ENCODE data around the gene ZNF433. TPM values are rescaled to one million over a fixed set of nuclear protein-coding genes. Genes with fewer than 3 reads are reported as not detected.
A peak's percentile ranks its signal among the peaks of the same experiment; 100 is the strongest.
"Not testable (repeated sequence)": the region's sequence is repeated elsewhere in the genome, so short reads cannot be mapped to it uniquely, and the experiment has no call there.

The ZNF433 gene
- under 1 TPM; 0.27 to 0.33 TPM for total RNA-seq

DNA sequence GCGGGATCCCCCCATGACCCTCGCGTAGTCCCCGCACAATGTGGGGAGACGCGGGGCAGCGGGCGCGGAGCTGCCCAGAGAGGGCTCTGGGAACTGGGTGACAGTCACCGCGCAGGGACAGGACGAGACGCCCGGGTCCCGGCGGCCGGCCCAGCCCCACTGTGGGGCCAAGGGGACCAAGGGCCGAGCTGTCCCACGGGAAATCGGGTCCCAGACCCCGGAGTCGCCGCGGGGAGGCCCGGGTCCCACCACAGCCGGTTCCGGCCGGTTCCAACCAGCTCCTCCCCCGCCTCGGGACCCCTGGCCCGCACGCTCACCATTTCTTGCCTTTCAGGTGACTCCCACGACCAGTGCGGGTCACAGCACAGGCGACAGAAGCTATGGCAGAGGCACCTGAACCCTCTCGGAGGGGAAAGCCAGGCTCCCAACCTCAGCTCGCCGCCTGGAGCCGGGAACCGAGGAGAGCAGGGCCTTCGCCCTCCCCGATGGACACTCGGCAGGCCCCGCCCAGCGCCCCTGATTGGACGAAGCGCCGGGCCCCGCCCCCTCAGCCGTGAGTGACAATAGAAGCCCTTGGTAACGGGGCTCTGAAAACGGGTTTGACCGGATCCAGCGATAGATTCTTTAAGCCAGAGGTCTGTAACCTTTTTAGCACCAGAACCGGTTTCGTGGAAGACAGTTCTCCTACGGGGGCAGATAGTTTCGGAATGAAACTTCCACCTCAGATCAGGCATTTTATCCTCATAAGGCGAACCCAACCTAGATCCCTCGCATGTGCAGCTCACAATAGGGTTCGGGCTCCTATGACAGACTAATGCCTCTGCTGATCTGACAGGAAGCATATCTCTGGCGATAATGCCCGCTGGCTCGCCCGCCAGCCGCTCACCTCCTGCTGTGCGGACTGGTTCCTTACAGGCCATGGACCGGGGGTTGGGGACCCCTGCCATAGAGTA lies at the start of gene ZNF433:
Gene ZNF433 (minus strand): TSS at position 460 of the 953 bp plus-strand sequence. CDS start 140 bp downstream, at position 320.
- H3K4me1 Mint-ChIP-seq (ENCODE audit: low read depth), result no peaks in the 10 kb centered on the region
- H3K9me3 Mint-ChIP-seq, result peaks cover 18% of the 10 kb centered on the region
- peaks cover 8% of the 10 kb centered on the region for H3K27me3 Mint-ChIP-seq
- peak; percentile 73 for DNase-seq
- ChIA-PET POLR2A (no interaction called here), CTCF (interaction anchor here (0.6 to 1.6 kb wide), 2 partner anchors 9 to 155 kb away, joined by 3 to 4 read pairs; no protein-coding TSS in a partner anchor)
- no peak within 1 kb of the TSS for H3K27ac Mint-ChIP-seq
- intact Hi-C loops (cut with micrococcal nuclease), result no loop called here
- H3K4me3 Mint-ChIP-seq, result peak within 1 kb of the TSS; percentile 71
- H3K36me3 Mint-ChIP-seq, result peaks cover 16% of the 10 kb centered on the region

DNA sequence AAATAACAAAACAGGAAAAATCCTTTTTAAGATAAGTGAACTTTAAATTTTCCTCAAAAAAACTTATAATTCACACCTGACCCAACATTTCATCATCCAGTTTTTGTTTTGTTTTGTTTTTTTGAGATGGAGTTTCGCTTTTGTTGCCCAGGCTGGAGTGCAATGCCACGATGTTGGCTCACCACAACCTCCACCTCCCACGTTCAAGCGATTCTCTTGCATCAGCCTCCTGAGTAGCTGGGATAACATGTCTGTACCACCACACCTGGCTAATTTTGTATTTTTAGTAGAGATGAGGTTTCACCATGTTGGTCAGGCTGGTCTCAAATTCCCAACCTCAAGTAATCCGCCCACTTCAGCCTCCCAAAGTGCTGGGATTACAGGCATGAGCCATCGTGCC lies 47.9 kb upstream of the ZNF433 start:
- not testable (repeated sequence) for DNase-seq

DNA sequence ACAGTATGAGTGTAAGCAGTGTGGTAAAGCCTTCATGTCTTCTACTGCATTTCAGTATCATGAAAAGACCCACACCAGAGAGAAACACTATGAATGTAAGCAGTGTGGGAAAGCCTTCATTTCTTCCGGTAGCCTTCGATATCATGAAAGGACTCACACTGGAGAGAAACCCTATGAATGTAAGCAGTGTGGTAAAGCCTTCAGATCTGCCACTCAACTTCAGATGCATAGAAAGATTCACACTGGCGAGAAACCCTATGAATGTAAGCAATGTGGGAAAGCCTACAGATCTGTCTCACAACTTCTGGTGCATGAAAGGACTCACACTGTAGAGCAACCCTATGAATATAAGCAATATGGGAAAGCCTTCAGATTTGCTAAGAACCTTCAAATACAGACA lies 41.9 kb upstream of the ZNF433 start:
- ChIA-PET POLR2A (no interaction called here), CTCF (no interaction called here)
- no peak for DNase-seq
- no peak overlapping the region for H3K27ac Mint-ChIP-seq
- no peak overlapping the region for H3K4me3 Mint-ChIP-seq
- intact Hi-C loops (cut with micrococcal nuclease), result no loop called here
- no peaks in the 10 kb centered on the region for H3K27me3 Mint-ChIP-seq
- H3K4me1 Mint-ChIP-seq (ENCODE audit: low read depth), result no peaks in the 10 kb centered on the region
- H3K36me3 Mint-ChIP-seq, result peaks cover 62% of the 10 kb centered on the region
- H3K9me3 Mint-ChIP-seq, result peaks cover 66% of the 10 kb centered on the region

More for the DNA sequence above, 47.9 kb upstream of the ZNF433 start:
- H3K27me3 Mint-ChIP-seq; H3K27ac Mint-ChIP-seq; intact Hi-C loops (cut with micrococcal nuclease); H3K4me1 Mint-ChIP-seq (ENCODE audit: low read depth); H3K4me3 Mint-ChIP-seq; POLR2A ChIA-PET: not testable (repeated sequence)
- peaks cover 29% of the 10 kb centered on the region for H3K9me3 Mint-ChIP-seq
- CTCF ChIA-PET, result interaction anchor here (0.6 to 0.7 kb wide), 2 partner anchors 8 to 54 kb away, joined by 3 read pairs; no protein-coding TSS in a partner anchor
- peaks cover 18% of the 10 kb centered on the region for H3K36me3 Mint-ChIP-seq

DNA sequence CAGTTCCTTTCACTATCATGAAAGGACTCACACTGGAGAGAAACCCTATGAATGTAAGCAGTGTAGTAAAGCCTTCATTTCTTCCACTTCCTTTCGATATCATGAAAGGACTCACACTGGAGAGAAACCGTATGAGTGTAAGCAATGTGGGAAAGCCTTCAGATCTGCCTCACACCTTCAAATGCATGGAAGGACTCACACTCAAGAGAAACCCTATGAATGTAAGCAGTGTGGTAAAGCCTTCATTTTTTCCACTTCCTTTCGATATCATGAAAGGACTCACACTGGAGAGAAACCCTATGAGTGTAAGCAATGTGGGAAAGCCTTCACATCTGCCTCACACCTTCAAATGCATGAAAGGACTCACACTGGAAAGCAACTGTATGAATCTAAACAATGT lies 40.9 kb upstream of the ZNF433 start:
- POLR2A ChIA-PET; H3K27me3 Mint-ChIP-seq; H3K4me1 Mint-ChIP-seq (ENCODE audit: low read depth); H3K27ac Mint-ChIP-seq; CTCF ChIA-PET; DNase-seq; intact Hi-C loops (cut with micrococcal nuclease); H3K4me3 Mint-ChIP-seq: not testable (repeated sequence)
- Mint-ChIP-seq H3K9me3 (peaks cover 63% of the 10 kb centered on the region), H3K36me3 (peaks cover 62% of the 10 kb centered on the region)

DNA sequence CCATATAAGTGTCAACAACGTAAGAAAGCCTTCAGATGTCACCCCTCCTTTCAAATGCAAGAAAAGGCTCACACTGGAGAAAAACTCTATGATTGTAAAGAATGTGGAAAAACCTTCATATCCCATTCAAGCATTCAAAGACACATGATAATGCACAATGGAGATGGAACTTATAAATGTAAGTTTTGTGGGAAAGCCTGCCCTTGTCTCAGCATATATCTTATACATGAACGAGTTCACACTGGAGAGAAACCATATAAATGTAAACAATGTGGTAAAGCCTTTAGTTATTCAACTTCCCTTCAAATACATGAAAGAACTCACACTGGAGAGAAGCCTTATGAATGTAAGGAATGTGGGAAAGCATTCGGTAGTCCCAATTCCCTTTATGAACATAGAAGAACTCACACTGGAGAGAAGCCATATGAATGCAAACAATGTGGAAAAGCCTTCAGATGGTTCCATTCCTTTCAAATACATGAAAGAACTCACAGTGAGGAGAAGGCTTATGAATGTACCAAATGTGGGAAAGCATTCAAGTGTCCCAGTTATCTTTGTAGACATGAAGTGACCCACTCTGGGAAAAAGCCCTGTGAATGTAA lies 40.2 kb upstream of the ZNF433 start:
- peaks cover 64% of the 10 kb centered on the region for H3K9me3 Mint-ChIP-seq
- peaks cover 61% of the 10 kb centered on the region for H3K36me3 Mint-ChIP-seq
- intact Hi-C loops (cut with micrococcal nuclease), result no loop called here

DNA sequence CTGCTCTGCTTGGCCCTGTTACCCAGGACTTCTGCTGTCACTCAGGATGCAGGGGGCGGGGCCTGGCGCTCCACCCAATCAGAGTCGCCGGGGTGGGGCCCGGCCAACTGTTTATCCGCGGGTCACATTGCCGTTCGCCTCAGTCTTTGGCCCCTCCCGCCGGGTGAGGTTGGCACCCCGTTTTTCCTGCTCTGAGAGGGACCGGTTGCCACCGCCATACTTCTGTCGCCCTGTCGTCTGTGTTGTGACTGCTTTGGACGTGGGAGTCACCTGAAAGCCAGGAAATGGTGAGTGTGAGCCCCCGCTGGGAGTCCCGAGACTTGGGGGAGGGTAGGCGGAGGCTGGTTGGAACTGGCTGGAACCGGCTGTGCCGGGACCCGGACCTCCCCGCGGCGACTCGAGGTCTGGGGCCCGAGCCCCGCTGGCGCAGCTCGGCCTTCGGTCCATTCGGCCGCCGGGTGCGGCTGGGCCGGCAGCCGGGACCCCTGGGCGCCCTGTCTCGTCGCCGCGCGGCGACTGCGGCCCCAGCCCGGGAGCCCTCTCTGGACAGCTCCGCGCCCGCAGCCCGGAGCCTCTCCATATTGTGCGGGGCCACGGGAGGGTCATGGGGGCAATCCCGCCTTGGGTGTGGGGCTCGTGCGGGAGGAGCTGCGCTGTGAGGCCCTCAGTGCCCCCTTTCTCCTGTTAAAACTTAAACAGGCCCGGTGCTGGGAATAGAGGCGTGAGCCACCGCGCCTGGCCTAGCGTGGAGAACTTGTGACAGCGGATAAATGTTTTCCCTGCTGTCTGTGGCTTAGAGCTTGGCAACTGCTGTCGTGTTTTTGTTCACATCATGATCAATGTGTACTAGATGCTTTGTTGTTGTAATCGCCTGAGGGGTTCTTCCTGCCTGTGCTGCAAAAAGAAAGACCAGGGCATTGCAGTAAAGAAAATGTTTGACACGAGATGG lies 29.4 kb upstream of the ZNF433 start, which contains the start of gene ZNF844:
Gene ZNF844 (plus strand): TSS at position 142 of the 949 bp plus-strand sequence. CDS start 143 bp downstream, at position 285.
- Mint-ChIP-seq H3K36me3 (peaks cover 7% of the 10 kb centered on the region), H3K4me1 (ENCODE audit: low read depth) (peaks cover 10% of the 10 kb centered on the region), H3K4me3 (peak within 1 kb of the TSS; percentile 81), H3K27ac (peak within 1 kb of the TSS; percentile 54), H3K27me3 (peaks cover 2% of the 10 kb centered on the region), H3K9me3 (peaks cover 8% of the 10 kb centered on the region)
- peak; percentile 86 for DNase-seq
- POLR2A ChIA-PET, result interaction anchor here (1.1 kb wide), 1 partner anchor 76 kb away, joined by 4 read pairs; the partner anchor contains the start of gene ZNF20
- intact Hi-C loops (cut with micrococcal nuclease), result loop anchor here (1.0 to 5.0 kb wide), 4 partner anchors 48 to 607 kb away; partner anchors contain the start of gene ZNF20
- CTCF ChIA-PET, result interaction anchor here (1.2 to 2.2 kb wide), 3 partner anchors 26 to 142 kb away, joined by 3 to 9 read pairs (median 4); partner anchors contain the start of gene ZNF20

More for the DNA sequence above, 40.2 kb upstream of the ZNF433 start:
- DNase-seq, result no peak
- Mint-ChIP-seq H3K4me1 (ENCODE audit: low read depth) (no peaks in the 10 kb centered on the region), H3K27me3 (no peaks in the 10 kb centered on the region), H3K27ac (no peak overlapping the region), H3K4me3 (no peak overlapping the region)
- ChIA-PET POLR2A (no interaction called here), CTCF (no interaction called here)

DNA sequence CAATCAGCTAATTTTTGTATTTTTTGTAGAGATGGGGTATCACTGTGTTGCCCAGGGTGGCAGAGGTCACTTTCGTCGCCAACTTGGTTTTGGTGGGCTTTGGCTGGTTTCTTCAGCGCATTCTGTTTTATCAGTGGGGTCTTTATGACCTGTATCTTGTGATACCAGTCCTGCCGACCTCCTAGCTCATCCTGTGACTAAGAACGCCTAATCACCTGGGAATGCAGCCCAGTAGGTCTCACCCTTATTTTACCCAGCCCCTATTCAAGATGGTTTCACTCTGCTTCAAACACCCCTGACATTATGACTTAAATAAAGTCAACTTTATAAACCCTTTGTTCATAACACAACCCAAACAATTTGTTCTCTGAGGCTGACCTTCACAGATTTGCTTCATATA lies 20.3 kb upstream of the ZNF433 start:
- H3K4me3 Mint-ChIP-seq, result no peak overlapping the region
- DNase-seq, result no peak
- no peak overlapping the region for H3K27ac Mint-ChIP-seq
- ChIA-PET CTCF (interaction anchor here (1.0 to 2.1 kb wide), 8 partner anchors 25 to 513 kb away, joined by 3 to 9 read pairs (median 4); no protein-coding TSS in a partner anchor), POLR2A (interaction anchor here (1.0 kb wide), 1 partner anchor 132 kb away, joined by 3 read pairs; no protein-coding TSS in a partner anchor)
- peaks cover 3% of the 10 kb centered on the region for H3K36me3 Mint-ChIP-seq
- intact Hi-C loops (cut with micrococcal nuclease), result loop anchor here (5.0 kb wide), 1 partner anchor 258 kb away; the partner anchor contains the start of gene ZNF491
- no peaks in the 10 kb centered on the region for H3K9me3 Mint-ChIP-seq
- peaks cover 9% of the 10 kb centered on the region for H3K4me1 Mint-ChIP-seq (ENCODE audit: low read depth)
- H3K27me3 Mint-ChIP-seq, result peaks cover 15% of the 10 kb centered on the region

DNA sequence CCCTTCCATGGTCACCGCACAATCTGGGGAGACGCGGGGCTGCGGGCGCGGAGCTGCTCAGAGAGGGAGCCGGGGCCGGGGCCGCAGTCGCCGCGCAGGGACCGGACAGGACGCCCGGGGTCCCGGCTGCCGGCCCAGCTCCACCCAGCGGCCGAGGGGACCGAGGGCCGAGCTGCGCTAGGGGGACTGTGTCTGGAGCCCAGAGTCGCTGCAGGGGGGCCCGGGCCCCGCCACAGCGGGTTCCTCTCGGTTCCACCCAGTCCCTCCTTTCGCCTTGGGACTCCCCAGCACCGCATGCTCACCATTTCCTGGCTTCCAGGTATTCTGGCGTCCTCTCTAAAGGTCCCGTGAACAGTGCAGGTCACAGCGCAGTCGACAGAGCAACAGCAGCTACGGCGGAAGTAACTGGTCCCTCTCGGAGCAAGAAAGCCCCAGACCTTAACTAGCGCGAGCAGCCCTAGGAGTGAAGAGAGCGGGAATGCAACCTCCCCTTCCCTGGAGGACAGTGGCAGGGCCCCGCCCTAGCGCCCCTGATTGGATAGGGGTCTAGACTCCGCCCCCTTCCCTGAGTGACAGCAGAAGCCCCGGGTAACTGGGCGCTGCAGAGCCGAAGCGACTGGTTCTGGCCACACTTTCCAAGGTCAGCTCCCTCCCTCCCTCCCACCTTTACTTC lies 17.2 kb upstream of the ZNF433 start, which contains the start of gene ZNF878:
Gene ZNF878 (minus strand): TSS at position 465 of the 673 bp plus-strand sequence. CDS start 160 bp downstream, at position 305.
- Mint-ChIP-seq H3K4me3 (peak within 1 kb of the TSS; percentile 71), H3K4me1 (ENCODE audit: low read depth) (peaks cover 9% of the 10 kb centered on the region), H3K27me3 (peaks cover 15% of the 10 kb centered on the region), H3K27ac (no peak within 1 kb of the TSS), H3K9me3 (peaks cover under 1% of the 10 kb centered on the region), H3K36me3 (peaks cover 7% of the 10 kb centered on the region)
- intact Hi-C loops (cut with micrococcal nuclease), result loop anchor here (2.0 kb wide), 2 partner anchors 52 to 128 kb away; partner anchors contain the start of gene ZNF700
- DNase-seq, result peak; percentile 76
- CTCF ChIA-PET, result interaction anchor here (0.8 to 2.3 kb wide), 10 partner anchors 38 to 255 kb away, joined by 3 to 16 read pairs (median 3); partner anchors contain the start of genes ZNF20 and ZNF763
- POLR2A ChIA-PET, result interaction anchor here (0.7 to 1.3 kb wide), 2 partner anchors 65 to 70 kb away, joined by 3 to 4 read pairs; no protein-coding TSS in a partner anchor

DNA sequence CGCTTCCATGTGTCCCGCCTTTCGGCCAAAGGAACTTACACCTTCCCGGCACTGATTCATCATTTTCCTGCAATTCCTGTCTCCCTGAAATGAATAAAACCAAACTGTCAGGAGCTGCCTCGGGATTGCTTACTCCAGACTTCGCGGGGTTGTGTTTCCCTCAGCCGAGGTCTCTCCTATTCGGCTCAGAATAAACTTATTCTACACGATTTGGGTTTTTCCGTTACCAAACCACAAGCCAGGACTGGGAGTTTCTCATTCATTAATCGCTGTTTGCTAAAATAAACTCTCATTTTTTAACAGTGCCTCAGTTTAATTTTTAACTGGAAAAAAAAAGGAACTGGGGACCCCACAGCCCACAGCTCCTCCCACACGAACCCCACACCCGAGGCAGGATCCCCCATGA lies 16.6 kb upstream of the ZNF433 start:
- H3K27ac Mint-ChIP-seq, result no peak overlapping the region
- ChIA-PET CTCF (interaction anchor here (0.8 to 2.3 kb wide), 9 partner anchors 39 to 255 kb away, joined by 3 to 16 read pairs (median 3); partner anchors contain the start of genes ZNF20 and ZNF763), POLR2A (interaction anchor here (0.7 to 1.3 kb wide), 2 partner anchors 64 to 70 kb away, joined by 3 to 4 read pairs; no protein-coding TSS in a partner anchor)
- peak overlapping the region; percentile 58 for H3K4me3 Mint-ChIP-seq
- peaks cover 10% of the 10 kb centered on the region for H3K36me3 Mint-ChIP-seq
- peaks cover 3% of the 10 kb centered on the region for H3K9me3 Mint-ChIP-seq
- DNase-seq, result no peak
- intact Hi-C loops (cut with micrococcal nuclease), result loop anchor here (2.0 kb wide), 2 partner anchors 51 to 127 kb away; partner anchors contain the start of gene ZNF700
- H3K27me3 Mint-ChIP-seq, result peaks cover 15% of the 10 kb centered on the region
- peaks cover 9% of the 10 kb centered on the region for H3K4me1 Mint-ChIP-seq (ENCODE audit: low read depth)

DNA sequence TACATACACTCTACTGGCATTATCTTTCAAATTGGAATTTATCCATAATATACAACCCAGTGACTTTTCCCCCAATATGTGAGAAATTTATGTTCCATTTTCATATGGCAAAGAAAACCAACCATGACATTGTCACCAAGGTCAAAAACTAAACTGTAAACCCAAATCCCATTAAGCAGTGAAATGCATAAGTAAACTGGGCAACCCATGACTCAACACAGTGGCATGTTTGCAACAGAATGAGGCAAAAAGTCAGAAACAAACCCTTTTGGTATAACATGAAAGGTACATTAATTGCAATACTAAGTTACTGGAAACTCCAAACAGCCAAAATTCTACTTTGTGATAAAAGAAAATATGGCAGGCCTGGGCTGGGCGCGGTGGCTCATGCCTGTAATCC lies 12.4 kb upstream of the ZNF433 start:
- intact Hi-C loops (cut with micrococcal nuclease), result no loop called here
- CTCF ChIA-PET, result interaction anchor here (0.8 kb wide), 1 partner anchor 165 kb away, joined by 4 read pairs; no protein-coding TSS in a partner anchor
- no peak for DNase-seq
- peaks cover 5% of the 10 kb centered on the region for H3K27me3 Mint-ChIP-seq
- H3K4me1 Mint-ChIP-seq (ENCODE audit: low read depth), result peaks cover 5% of the 10 kb centered on the region
- peaks cover 38% of the 10 kb centered on the region for H3K9me3 Mint-ChIP-seq
- POLR2A ChIA-PET, result no interaction called here
- peaks cover 36% of the 10 kb centered on the region for H3K36me3 Mint-ChIP-seq
- H3K27ac Mint-ChIP-seq, result no peak overlapping the region
- no peak overlapping the region for H3K4me3 Mint-ChIP-seq

Data from activated CD4-positive, alpha-beta memory T cell treated with anti-CD3 and anti-CD28 coated beads for 36 hours (primary cell).